Left lobe of liver (tissue), 2 donors: ENCODE measurements around the gene C19orf47. TPM values are rescaled to one million over a fixed set of nuclear protein-coding genes. Genes with fewer than 3 reads are reported as not detected.

Source experiments
- ATAC-seq: fragments of 200-7000 bp; cut with Tn5 transposase; one replicate; pipeline ENCODE4 v1.9.1; 2020; ENCODE audit warnings: mild to moderate bottlenecking, moderate library complexity
- DNase-seq: peaks from one replicate; pipeline ENCODE4 v3.0.0-alpha.2; 2020; ENCODE audit warnings: low spot score
- total RNA-seq: library from RNA; stranded (reverse); gene quantifications from one replicate; pipeline ENCODE4 v1.2.1, GENCODE V29; 2021
- donor health status: DM: no; HTN: no; CAD: no; lungs with moderate emphysema.
- donor health status: DM: no; HTN: yes; CAD: no.

Gene C19orf47
- total RNA-seq, 1 donor from 2014 or later: 6.7 TPM

DNA sequence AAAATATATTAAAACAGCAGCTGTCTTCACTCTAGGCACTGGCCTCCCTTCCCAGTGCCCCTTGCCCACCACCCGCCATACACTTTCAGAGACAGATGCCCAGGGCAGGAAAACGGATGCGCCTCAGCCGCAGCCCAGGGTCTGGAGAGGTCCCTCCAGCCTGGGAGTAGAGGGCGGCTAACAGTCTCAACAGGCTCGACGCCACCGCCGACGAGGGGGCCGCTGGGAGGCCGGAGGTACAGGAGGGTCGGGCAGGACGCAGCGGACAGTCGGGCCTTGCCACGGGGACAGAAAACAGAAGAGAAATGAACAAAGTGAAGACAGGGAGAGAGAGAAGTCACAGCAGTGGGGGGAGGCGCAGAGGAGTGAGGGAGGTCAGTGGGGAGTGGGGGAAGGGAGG is 27.1 kb downstream of the C19orf47 start:
- DNase-seq (no peak), ATAC-seq (no peak)

GRCh38 chr19:40320558-40320935 is 27.6 kb downstream of the C19orf47 start:
- no peak for ATAC-seq
- no peak for DNase-seq

DNA sequence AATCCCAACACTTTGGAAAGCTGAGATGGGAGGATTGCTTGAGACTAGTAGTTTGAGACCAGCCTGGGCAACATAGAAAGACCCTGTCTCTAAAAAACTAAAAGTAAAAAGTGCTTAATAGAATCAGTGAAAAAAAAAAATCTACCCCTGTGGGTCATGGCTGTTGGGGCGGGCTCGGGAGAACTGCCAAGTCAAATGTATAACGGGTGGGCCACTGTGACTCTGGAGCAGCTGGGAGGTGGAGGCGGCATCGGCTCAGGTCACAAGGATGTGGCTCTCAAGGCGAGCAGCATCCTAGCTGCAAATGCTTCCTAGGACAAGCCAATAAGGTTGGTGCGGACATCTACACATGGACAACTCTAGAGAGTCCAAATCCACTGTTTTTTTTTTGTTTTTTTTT is 30.9 kb downstream of the C19orf47 start:
- DNase-seq: no peak
- no peak for ATAC-seq

GRCh38 chr19:40315812-40316470 is 32.3 kb downstream of the C19orf47 start:
- DNase-seq (no peak), ATAC-seq (no peak)

DNA sequence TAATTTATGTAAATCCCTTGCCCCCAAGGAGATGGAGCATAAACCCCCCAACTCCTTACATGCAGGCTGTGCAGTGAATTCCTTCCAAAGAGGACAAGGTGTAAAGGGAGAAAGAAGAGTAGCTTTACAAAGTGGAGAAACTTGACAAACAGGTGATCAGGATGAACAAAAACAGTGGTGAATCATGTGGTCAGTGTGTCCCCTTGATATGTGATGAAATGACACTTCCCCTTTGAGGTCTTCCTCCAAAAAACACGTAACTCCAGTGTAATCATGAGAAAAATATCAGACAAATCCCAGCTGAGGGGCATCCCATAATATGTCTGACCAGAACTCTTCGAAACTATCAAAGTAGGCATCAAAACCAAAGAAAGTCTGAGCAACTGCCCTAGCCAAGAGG is 33.5 kb downstream of the C19orf47 start:
- no peak for DNase-seq

GRCh38 chr19:40313229-40313983 is 34.8 kb downstream of the C19orf47 start:
- no peak for DNase-seq
- ATAC-seq: no peak

More for the DNA sequence above, 33.5 kb downstream of the C19orf47 start:
- ATAC-seq: no peak

GRCh38 chr19:40312533-40312932 is 35.7 kb downstream of the C19orf47 start:
- no peak for ATAC-seq

GRCh38 chr19:40309666-40310065 is 38.5 kb downstream of the C19orf47 start:
- no peak for ATAC-seq

More at GRCh38 chr19:40312533-40312932, 35.7 kb downstream of the C19orf47 start:
- no peak for DNase-seq

GRCh38 chr19:40305403-40305802 is 42.8 kb downstream of the C19orf47 start:
- DNase-seq (peak; percentile 70), ATAC-seq (peak; percentile 96)

More at GRCh38 chr19:40309666-40310065, 38.5 kb downstream of the C19orf47 start:
- DNase-seq: no peak

- no peak for ATAC-seq
- no peak for DNase-seq
Measured at GRCh38 chr19:40304306-40304705, 43.9 kb downstream of the C19orf47 start.

GRCh38 chr19:40303765-40304164 is 44.4 kb downstream of the C19orf47 start:
- DNase-seq (no peak), ATAC-seq (peak; percentile 31)

GRCh38 chr19:40302224-40303011 is 45.8 kb downstream of the C19orf47 start:
- no peak for ATAC-seq
- no peak for DNase-seq

DNA sequence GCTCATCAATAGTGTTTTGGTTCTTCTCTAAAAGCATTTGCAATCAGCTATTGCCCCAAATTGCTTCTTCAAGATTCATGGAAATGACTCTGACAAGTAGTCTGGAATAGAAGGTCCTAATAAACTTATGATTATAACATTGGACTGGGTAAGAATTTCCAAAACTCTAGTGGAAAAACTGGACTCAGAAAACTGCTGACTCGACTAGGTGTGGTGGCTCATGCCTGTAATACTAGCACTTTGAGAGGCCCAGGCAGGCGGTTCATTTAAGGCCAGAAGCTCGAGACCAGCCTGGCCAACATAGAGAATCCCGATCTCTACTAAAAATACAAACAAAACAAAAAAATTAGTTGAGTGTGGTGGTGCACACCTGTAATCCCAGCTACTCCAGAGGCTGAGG is 47.5 kb downstream of the C19orf47 start:
- DNase-seq (no peak), ATAC-seq (no peak)

DNA sequence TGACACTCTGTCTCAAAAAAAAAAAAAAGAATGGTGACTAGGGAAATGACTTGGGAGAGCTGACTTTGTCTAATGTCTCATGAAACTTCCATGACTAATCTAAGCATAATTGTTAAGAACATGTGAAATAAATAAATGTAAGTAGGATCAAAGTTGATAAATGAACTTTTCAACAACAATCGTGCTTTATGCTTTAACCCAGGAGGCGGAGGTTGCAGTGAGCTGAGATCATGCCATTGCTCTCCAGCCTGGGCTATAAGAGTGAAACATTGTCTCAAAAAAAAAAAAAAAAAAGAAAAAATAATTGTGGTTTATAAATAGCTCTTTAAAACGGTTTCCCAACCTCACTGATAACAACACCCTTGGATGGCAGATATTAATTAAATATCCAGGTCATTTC is 50.2 kb downstream of the C19orf47 start:
- no peak for ATAC-seq
- DNase-seq: no peak

GRCh38 chr19:40294560-40294959 is 53.6 kb downstream of the C19orf47 start:
- ATAC-seq: no peak
- DNase-seq: no peak

DNA sequence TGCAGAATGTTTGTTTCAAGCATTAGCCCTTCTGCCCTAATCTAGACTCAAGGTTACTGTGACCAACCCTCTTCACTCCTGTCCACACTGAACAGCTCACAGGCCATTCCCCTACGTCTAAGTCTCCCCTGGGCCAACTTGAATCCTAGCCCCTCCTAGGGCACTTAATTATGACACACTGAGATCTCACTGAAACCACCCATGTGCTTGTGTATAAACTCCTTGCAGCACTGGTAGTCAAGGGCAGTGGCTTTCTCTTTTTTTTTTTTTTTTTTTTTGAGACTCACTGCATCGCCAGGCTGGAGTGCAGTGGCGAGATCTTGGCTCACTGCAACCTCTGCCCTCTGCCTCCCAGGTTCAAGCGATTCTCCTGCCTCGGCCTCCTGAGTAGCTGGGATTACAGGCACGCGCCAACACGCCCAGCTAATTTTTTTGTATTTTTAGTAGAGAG is 61.2 kb downstream of the C19orf47 start:
- ATAC-seq (no peak), DNase-seq (no peak)

DNA sequence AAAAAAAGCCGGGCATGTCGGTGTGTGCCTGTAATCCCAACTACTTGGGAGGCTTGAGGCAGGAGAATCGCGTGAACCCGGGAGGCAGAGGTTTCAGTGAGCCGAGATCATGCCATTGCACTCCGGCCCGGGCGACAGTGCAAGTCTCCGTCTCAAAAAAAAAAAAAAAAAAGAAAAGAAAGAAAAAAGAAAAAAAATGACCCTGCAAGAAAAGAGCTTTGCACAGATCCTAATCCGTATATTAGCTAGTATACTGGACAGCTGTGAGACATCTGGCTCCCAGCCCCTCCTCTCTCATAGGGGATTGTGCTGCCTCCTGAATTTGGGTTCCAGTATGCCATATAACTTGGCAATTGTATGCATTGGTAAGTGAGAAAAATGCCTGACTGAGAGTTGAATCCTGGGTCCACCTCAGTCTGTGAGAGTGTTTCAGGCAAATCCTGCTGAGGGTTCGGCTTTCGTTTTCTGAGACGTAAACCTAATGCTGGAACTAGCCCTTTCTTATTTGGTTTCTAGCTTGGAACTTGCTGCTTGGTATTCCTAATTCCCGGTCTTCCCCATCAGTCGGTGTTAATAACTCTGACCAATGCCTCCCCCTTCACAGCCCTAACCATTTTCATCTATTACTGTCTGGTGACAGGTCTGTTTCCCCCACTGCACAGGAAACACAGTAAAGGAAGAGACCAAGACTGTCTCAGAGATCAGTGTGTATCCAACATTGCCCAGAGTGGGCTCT is 61.8 kb downstream of the C19orf47 start:
- no peak for DNase-seq
- no peak for ATAC-seq

- DNase-seq (peak; percentile 99), ATAC-seq (peak; percentile 71)
Measured at GRCh38 chr19:40285353-40286234, 62.6 kb downstream of the C19orf47 start.

DNA sequence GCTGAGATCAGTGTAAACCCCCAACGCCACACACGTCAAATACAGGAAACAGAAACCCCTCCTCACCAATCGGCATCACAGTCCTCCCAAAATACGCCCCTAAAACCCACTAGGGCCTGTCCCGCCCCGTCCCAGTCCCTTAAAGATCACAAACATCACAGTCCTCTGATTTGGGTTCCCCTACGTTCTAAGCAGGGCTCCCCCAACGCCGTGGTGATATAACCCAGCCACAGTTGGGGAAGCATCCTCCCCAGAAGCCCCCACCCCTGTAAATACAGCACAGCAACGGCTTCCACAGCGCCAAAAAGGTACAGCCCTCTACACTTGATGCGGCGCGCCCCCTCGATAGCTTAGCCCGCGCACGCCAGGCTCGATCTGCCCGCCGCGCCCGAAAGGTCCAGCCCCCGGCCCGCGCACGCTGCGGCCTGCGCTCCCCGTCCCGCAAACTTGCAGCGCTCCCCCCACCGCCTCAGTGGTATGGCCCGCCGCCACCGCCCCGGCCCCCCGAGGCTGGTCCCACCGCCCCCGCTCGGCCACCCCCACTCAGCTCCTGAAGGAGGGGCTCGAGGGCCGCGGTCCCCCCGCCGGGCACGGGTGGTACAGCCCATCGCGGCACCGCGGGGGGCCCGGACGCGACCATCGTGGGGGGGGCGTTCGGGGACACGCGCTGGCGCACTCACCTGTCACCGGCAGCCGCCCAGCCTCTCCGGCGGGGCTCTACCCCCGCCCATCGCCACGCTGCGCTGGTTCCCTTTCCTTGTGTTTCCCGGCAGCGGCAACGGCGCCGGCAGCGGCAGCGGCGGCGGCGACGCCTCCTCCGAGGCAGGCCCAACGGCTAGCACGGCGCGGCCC is 63.5 kb downstream of the C19orf47 start, which contains the start of gene AKT2:
Gene AKT2, minus strand, starts transcription at position 845 of the 852 bp plus-strand sequence. CDS start 20,078 bp downstream, outside the sequence.
- DNase-seq (no peak), ATAC-seq (peak; percentile 17)
